Activated effector memory CD4-positive, alpha-beta T cell treated with anti-CD3 and anti-CD28 coated beads, Interleukin-2, amount 50 U/mL, for 16 hours (primary cell): ENCODE data around the gene CGB5.
"Not testable (repeated sequence)": the region's sequence is repeated elsewhere in the genome, so short reads cannot be mapped to it uniquely, and the experiment has no call there.

Experiments
- DNase-seq: peaks from one replicate; pipeline ENCODE4 v3.0.0-alpha.2; 2020

CGB5 gene

DNA sequence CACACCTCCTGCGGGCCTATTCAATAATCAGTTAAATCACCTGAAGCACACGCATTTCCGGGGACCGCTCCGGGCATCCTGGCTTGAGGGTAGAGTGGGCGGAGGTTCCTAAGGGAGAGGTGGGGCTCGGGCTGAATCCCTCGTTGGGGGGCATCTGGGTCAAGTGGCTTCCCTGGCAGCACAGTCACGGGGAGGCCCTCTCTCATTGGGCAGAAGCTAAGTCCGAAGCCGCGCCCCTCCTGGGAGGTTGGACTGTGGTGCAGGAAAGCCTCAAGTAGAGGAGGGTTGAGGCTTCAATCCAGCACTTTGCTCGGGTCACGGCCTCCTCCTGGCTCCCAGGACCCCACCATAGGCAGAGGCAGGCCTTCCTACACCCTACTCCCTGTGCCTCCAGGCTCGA, at the start of gene CGB5:
Gene CGB5 (plus strand): TSS at position 301 of the 400 bp plus-strand sequence. CDS start 362 bp downstream, outside the sequence.
- DNase-seq: not testable (repeated sequence)

DNA sequence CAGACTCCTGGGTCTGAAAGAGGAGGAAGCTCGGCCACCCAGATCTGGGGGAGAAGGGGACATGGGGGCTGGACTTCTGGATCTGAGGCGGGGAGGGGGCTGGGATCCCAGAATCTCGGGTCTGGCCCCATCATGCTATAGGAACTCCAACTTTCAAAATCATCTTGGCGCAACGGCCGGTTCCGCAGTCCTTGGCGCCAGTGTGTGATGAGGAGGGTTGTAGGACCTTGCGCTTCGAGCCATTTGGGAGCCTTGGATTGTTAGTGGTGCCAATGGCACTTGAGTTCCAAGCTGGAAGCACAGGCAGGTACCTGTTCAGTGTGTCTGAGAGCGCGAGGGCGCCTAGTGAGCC, 49.6 kb upstream of the CGB5 start:
- DNase-seq: no peak

DNA sequence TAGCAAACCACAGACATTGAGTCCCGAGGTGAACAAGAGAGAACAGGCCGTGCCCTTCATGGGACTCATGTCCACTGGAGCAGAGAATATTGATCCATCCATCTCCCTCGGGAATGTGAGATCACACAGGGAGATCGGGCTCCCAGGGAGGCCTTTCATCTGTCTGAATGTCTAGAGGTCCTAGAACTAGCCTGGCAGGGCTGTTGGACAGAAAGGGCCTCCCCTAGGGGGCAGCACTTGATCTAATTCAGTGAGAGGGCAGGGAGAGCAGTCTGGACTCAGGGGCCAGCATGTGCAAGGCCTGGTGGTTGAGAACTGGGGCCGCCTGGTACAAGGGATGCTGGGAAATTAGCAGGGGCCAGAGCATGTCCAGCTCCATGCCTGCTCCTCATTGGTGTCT, 45.7 kb upstream of the CGB5 start:
- DNase-seq: peak; percentile 80

DNA sequence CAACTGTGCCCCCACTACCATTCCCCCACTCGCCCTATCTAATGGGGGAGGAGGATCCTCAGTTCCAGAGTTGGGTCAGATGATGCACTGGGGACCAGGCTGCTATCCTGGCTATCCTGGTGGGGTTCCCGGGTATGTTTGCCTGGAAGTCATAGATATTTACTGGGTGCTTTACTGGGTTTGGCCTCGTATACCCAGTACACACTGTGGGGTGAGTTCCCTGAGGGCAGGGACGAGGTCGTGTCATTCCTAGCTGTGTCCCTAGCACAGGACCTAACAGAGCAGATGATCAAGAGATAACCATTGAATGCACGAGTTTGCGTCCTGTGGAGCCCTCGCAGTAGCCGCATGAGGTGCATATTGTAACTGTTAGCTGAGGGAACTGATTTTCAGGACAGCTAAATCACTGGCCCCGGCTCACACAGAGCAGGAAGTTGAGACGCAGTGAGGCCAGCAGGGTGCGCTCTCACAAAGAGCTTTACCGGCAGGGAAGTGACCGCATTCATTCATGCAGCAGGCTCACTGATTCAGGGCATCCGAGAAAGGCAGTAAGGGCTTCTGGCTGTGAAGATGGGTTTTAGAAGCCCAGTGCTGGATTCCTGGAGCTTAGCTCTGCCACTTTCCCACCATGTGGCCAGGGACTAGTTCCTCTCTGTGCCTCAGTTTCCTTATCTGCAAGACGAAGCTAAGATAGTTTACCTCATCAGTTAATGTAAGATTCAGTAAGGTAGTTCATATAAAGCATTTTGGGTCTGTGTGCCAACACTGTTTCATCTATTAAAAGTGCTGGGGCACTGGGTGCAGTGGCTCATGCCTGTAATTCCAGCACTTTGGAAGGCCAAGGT, 43.9 kb upstream of the CGB5 start:
- peak; percentile 89 for DNase-seq

DNA sequence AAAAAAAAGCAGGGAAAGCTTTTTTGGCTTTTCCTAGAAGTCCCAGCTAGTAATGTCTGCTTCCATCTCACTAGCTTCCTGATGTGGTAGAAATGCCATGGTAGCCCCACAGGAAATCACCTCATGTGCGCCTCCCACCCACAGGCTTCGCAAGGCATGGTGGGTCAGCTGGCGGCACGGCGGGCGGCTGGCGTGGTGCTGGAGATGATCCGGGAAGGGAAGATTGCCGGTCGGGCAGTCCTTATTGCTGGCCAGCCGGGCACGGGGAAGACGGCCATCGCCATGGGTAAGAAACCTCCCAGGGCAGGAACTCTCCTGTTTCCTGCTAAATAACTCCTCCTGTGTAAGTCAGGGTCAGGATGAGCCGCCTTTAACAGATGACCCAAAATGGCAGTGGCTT, 39.5 kb upstream of the CGB5 start:
- no peak for DNase-seq

DNA sequence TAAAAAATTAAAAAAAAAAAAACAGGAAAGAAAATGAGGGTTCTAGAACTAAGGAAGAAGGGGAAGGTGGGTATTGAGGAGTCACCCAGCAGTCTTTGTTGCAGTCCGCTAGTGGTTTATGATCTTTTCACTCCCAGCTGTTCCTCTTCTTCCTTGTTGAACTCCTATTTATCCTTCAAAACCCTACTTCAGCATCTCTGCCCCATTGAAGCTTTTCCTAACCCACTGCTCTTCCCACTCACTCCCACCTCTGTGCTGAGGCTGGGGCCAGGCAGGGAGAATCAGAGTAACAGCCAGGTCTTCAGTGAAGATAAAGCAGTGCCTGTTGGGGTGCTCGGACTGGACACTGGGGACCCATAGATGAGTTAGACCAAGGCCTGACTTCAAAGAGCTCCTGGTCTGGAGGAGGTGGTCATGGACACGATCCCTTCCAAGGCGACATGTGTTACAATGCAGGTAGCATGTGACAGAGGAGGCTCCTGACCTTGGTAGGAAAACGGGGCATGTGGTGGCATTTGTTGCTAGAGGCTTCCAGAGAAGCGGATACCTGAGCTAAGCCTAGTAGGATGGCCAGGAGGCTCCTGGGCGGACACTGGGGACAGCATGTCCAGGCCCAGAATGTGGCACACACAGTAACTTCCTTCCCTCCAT, 38.6 kb upstream of the CGB5 start:
- DNase-seq: no peak

DNA sequence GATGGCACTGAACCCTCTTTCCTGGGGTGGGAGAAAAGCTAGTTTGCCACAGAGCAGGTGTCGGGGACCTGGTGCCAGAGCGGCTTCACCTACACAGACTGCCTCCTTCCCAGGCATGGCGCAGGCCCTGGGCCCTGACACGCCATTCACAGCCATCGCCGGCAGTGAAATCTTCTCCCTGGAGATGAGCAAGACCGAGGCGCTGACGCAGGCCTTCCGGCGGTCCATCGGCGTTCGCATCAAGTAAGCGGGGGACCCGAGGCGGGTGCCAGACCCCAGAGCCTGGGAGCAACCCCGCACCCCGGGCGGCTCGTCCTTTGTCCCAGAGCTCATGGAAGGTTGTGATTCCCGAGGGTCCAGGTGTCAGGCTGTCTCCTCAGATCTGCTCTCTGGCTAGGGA, 36.7 kb upstream of the CGB5 start:
- DNase-seq: no peak

DNA sequence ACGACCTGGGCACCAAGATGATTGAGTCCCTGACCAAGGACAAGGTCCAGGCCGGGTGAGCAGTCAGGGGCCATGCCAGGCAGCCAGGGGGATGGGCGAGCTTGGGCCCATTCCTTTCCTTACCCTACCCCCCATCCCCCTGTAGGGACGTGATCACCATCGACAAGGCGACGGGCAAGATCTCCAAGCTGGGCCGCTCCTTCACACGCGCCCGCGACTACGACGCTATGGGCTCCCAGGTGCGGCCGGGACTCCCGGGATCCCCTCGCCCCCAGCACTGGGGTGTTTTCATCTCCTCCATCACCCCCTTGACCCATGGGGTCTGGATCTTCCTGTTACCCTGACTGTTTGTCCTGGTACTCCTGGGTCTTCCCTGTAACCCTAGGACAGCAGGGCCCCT, 33.8 kb upstream of the CGB5 start:
- DNase-seq: no peak

DNA sequence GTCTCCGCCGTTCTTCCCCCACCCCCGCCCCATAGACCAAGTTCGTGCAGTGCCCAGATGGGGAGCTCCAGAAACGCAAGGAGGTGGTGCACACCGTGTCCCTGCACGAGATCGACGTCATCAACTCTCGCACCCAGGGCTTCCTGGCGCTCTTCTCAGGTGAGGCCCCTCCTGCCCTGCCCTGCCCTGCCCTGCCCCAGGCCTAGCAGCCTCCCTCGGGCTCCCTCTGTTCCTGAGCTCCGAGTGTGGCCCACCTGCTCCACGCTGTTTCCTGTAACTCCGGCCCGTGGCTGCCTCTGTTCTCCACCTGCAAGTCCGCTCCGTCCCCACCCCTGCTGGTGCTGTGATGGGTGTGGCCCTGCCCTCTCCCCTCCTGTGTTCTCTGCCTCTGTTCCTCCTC, 33.2 kb upstream of the CGB5 start:
- DNase-seq: no peak

DNA sequence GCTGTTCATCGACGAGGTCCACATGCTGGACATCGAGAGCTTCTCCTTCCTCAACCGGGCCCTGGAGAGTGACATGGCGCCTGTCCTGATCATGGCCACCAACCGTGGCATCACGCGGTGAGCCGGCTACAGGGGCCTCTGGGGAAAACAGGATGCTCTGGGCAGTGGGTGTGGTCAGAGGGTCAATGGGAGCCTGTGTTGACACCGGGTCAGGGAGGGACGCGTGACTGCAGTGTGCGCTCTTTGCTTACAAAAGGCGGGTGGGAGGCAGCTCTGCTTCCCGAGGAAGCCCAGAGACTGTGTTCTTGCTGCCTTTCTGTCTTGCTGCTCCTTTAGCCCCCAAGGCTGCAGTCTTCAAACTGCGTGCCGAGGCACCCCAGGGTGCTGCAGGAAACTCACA, 32.5 kb upstream of the CGB5 start:
- DNase-seq: no peak

DNA sequence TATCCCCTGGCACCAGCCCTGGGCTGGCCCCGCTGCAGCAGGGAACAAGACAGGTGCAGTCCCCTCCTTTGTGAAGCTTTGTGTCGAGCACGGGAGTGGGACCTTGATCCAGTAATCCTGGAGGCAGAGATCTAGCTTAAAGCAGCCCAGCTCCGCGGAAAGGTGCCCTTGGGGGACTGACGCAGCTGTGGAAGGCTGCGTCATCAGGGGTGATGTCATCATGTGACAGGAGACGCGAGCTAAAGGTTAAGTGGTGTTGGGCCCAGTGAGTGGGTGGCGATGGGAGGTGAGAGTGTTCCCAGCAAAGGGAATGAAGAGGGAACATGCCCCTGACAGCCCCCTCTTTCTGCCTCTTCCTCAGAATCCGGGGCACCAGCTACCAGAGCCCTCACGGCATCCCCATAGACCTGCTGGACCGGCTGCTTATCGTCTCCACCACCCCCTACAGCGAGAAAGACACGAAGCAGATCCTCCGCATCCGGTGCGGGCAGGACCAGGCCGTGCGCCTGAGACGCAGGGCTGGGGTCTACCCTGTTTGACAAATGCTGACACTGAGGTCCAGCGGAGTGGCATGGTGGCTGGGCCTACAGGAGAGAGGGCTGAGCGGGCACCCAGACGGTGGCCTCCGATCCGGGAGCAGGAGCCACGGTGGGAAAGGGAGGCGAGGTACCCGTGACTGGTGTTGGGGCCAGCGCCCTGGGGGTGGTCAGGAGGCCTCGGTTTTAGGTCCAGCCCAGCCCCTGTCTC, 29.4 kb upstream of the CGB5 start:
- no peak for DNase-seq

DNA sequence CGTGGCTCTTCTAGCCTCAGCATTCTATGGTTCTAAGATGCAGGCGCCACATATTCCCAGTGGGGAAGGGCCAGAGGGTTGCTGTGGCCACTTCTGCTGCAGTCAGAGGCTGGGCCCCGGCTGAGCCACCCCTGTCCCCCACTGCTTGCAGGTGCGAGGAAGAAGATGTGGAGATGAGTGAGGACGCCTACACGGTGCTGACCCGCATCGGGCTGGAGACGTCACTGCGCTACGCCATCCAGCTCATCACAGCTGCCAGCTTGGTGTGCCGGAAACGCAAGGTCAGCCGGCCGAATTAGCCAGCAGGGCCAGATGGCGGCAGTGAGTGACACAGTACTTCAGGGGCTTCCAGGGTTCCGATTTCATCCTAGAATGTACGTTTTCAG, 28.8 kb upstream of the CGB5 start:
- DNase-seq: no peak

DNA sequence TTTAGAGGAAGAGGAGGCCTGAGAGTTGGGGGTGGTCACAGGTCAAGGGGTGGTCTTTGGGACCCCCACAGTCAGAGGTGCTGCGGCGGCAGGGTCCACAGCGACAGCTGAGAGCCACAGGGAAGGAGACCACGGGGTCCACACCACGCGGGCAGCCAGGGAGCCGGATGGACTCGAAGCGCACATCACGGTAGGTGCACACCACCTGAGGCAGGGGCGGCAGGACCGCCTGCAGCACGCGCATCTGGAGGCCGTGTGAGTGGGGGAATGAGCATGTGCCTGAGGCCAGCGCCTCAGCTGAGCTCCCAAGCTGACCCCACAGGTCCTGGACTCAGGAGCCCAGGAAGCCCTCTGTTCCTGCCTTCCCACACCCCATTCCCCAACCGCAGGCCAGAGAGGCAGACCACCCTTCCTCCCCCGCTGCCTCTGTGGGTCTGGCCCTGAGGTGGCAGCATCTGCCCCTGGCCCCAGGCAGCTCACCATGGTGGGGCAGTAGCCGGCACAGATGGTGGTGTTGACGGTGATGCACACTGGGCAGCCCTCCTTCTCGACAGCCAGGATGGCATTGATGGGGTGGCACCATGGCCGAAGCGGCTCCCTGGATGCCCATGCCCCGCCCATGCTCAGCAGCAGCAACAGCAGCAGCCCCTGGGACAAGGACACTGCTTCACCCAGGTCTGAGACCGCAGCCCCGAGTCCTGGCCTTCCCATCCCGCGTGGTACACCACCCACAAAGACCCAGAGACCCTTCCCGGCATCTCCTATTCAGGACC, 27.4 kb upstream of the CGB5 start:
- no peak for DNase-seq

DNA sequence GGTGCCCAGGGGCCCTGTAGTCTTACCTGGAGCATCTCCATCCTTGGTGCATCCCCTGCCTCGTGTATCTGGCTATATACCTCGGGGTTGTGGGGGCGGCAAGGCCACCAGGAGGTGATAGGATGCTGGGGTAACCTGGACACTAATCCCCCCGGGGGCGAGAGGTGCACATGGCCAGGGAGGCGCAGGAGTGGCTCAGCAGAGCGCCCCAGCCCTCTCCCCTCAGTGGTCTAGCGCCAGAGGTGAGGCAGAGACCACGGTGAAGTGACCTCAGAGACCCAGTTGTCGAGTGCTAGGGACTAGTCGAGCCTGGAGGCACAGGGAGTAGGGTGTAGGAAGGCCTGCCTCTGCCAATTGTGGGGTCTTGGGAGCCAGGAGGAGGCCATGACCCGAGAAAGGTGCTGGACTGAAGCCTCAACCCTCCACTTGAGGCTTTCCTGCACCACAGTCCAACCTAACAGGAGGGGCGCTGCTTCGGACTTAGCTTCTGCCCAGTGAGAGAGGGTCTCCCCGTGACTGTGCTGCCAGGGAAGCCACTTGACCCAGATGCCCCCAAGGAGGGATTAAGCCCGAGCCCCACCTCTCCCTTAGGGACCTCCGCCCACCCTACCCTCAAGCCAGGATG, 26.5 kb upstream of the CGB5 start, which contains the start of gene LHB:
Gene LHB (minus strand): TSS at position 51 of the 625 bp plus-strand sequence. CDS start 10 bp downstream, at position 41.
- DNase-seq: no peak

DNA sequence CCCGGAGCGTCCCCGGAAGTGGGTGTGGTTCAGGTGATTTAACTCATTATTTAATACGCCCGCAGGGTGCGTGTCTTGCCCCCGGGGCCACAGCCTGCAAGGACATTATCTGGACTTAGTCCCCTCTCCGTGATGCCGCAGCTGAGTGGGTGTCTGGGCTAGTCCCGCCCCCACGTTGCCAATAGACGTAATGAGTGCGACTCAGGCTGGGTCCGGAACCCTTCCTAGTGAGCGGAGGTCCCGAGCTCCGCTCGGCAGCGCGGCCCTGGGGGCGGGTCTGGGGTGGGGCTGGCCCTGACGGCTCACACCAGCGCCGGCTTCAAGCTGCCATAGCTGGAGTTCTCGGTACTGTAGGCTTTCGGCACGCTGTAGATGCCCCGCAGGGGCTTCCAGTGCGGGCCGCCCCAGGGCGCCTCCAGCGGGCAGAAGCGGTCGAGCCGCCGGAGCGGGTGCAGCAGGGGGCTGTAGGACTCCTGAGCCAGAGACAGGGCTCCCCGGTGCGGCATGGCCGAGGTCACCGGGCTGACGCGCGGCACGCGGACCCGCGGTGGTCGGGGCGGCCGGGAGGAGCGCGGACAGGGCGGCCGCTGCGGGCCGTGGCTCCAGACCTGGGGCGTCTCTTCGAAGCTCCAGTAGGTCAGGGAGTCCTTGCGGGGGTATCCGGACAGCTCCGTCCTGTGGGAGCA, 25.8 kb upstream of the CGB5 start:
- DNase-seq: peak; percentile 88

DNA sequence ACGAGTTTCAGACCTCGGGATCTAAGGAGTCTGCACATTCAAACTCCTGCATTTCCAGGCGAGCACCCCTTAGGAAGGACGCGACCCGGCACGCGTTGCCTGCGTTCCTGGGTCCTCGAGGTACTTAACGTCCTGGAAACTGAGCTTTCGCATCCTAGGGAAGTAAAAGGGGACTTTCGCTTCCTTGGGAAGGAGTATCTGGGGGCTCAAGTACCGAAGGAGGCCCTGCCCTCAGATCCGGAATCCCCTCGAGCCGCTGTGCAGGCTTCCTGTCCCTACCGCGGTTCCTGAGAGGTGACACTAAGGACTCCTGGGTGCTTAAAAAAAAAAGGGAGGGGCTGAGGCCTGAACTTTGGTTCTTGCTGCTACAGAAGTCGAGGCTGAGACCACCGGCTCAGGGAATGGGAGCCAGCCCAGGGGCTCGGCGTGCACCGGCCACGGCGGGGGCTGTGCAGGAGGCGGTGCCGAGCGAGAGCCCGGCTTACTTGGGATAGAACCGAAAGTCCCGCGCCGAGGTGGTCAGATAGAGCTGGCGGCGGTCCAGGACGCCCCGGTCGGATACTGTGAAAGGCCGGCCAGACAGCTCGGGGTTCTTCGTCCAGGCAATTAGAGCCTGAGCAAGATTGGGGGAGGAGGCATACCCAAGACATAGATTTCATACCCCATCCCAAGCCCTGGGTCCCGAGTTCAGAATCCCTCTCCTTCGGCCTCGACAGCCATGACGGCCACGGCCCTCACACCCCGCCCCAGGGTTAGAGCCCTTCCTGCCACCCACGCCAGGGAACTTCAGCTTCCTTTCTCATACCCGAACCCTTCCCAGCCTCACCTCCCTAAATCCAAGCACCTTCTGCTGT, 25.0 kb upstream of the CGB5 start:
- peak; percentile 66 for DNase-seq

DNA sequence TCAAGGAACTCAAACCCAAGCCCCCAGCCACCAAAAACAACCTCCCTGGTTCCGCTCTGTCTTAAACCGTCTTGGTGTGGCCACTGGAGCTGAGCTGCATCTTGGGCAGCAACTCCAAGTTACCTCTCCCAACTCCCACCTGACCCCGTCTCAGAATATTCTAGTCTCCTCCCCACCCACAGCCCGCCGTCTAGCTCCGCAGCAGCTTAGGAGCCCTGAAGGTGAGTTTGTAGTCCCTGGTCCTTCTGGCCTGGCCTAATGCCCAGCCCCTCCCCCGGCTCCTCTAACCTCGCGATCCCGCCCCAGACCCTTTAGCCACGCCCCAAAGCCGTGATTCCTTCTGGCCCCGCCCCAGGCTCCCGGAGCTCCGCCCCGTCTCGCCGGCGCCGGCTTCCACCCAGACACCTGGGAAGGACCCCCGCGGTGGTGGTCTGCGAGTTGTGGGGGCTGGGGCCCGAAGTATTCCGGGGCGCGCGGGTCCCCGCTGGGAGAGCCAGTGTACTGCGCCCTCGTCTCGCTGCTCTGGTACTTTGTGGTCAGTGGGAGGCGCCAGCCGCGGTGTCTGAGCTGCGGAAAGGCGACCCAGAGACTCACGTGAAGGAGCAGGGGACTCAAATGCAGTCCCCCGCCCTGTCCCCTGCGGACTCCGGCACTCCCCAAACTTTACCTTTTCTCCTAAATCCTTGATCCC, 24.3 kb upstream of the CGB5 start:
- peak; percentile 88 for DNase-seq

DNA sequence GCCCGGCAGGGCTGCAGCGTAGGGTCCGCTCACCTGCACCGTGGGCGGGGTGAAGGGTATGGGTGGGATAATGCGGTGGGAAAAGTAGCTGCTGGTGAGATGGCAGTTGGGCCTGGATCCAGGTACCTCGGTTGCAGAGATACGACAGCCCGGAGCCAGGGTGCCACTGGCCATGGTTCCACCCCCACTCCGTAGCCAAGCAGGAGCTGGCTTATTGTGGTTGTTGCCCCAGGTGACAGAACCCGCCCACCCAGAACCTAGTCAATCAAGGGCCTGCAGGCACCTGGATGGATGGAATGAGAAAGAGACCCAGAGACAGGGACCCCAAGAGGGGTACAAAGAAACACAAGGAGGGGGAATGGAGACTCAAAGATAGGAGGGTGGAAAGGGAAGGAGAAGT, 23.3 kb upstream of the CGB5 start:
- DNase-seq: no peak

DNA sequence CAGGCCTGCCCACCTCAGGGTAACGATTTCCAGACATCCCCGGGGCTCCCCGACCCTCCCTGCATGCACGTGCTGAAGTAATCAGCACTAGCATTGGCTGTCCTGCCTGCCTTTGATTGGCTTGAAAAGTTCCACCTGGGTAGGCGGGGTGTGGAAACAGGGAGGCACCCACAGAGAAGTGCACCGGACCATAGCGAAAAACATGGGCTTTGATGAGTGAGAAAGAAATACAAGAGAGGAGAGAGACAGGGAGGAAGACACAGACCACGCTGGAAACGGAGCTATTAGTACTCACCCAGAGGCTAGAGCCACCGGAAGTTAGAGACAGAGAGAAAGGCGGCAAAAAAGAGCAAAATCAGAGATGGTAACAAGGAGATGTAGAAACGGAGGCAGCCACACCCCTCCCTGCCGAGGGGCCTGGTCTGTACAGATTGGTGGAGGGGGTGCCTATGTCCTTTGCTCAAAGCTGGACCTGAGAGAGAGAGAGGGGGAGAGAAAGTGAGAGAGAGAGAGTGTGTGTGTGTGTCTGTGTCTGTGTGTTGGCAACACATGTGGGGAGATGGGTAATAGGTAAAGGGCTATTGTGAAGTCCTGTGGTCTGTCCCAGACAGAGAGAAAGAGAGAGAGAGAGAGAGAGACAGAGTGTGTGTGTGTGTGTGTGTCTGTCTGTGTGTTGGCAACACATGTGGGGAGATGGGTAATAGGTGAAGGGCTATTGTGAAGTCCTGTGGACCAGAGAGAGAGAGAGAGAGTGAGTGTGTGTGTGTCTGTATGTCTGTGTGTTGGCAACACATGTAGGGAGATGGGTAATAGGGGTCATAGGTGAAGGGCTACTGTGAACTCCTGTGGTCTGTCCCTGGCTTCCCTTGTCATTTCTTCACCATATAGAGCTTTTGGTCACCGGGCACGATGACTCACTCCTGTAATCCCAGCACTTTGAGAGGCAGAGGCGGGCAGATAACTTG, 22.4 kb upstream of the CGB5 start:
- DNase-seq: no peak
